HG03469 (cell line): ENCODE measurements around the gene RASA3.

ENCODE experiments used
- ATAC-seq: cut with Tn5 transposase; IDR thresholded peaks from one replicate; pipeline ENCODE4 v1.9.1; 2021; ENCODE audit warnings: mild to moderate bottlenecking, moderate library complexity, moderate number of reproducible peaks; ENCODE audit not compliant: unreplicated experiment

The RASA3 gene

DNA sequence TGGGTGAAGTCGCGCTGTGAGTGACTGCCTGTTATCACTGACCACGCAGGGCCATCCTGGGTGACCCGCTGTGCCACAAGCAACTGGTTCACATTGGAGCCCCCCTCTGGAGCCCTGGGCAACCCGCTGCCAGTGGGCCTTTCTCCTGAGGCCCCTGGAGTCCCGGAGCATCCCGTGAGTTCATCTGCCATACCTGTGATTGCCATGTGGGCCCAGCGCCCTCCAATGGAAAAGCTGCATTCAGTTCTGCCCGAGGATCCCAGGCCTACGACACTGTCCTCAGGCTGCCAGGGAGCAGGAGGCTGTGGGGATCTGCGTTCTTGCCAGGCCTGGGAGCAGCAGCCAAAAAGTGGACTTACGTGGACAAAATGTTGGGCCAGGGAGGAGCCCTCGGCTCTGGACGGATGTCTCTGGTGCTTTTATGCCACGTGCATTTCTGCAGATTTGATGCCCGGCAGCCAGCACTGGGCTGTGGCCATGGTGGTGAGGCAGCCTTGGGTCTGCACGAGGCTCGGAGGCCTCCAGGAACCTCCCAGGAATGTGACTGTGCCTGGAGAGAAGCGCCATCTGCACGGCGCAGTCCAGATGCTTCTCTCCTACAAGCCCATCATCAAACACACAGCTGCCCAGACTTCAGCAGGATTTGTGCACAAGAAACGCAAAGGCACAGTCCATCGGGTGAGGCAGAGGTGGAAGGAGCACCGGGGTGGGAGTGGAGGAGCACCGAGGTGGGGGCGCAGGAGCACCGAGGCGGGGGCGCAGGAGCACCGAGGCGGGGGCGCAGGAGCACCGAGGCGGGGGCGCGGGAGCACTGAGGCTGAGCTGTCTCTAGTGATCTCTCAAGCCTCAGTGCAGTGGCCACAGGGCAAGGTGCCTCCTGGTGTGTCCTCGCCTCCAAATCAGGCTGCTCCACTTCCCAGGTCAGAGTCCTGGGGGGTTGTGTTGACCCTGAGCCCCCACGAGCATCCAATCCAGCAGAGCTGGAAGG, 202.5 kb downstream of the RASA3 start:
- no peak for ATAC-seq

DNA sequence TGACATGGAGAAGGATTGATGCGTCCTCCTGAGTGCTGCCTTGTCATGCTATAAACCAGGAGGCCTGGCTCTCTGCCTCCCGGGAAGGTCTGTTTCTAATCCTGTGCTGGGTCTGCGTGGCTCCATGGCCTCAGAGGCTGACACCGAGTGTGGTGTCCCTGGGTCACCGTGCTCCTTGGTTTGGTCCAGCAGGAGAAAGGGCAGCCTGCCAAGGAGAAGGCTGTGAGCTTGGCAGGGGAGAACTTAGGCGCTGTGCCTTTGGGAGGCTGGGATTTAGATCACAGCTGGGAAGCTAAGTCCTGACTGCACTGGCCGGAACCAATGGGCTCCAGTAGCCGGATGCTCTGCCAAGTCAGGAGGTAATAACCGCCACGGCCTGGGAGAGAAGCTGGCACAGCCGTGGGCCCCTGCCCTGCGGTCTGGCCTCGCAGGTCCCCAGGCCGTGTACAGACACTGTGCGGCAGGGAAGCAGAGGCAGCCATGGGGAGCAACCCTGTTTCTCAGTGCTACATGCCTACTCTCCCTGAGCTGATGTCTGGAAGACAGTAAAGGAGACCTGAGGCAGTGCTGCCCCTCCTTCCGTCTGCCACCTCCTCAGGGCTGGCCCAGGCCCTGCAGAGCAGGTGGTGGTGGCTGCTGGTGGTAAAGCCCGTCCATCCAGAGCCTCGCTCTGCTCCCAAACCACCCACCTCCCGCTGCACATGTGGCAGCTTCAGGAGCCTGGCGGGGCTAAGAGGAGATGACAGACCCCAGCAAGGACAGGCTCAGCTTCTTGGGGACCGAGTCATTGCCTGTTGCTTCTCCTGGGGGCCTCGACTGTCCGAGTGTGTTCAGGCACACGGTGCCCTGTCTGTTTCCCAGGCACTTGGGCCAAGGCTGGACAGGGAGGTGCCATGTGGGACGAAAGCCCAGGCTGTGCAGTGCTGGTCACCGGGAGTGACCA, 203.5 kb downstream of the RASA3 start:
- no peak for ATAC-seq
